ENCODE data around the gene TTC13.

DNA sequence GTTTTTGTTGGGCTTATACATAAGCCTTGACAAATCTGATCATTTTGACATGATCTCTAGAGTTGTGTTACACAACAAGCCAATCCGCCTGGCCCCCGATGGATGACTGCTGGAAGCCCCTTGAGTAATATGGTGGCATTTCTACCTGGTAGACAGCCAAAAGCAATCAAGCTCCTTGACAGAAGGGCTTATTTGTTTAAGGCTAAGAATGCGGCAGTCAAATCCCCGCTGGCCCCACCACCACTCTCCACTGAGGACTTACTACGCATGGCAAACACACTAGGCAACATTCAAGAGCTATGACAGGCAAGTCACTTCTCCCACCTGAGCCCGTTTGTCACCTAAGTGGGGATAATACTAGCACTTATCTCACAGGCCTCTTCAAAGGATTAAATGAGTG lies 77.0 kb downstream of the TTC13 start:
- TF ChIP-seq, protein P1, sequence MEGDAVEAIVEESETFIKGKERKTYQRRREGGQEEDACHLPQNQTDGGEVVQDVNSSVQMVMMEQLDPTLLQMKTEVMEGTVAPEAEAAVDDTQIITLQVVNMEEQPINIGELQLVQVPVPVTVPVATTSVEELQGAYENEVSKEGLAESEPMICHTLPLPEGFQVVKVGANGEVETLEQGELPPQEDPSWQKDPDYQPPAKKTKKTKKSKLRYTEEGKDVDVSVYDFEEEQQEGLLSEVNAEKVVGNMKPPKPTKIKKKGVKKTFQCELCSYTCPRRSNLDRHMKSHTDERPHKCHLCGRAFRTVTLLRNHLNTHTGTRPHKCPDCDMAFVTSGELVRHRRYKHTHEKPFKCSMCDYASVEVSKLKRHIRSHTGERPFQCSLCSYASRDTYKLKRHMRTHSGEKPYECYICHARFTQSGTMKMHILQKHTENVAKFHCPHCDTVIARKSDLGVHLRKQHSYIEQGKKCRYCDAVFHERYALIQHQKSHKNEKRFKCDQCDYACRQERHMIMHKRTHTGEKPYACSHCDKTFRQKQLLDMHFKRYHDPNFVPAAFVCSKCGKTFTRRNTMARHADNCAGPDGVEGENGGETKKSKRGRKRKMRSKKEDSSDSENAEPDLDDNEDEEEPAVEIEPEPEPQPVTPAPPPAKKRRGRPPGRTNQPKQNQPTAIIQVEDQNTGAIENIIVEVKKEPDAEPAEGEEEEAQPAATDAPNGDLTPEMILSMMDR (IDR thresholded peaks at IDR 0.05) = no peak
- TF ChIP-seq NRF1 (IDR thresholded peaks at IDR 0.05; ENCODE audit: low read depth, low read length) = no peak
- no peak for TF ChIP-seq RFX5 (IDR thresholded peaks at IDR 0.05; ENCODE audit: low read length)
- no peak for TF ChIP-seq USF2 (IDR thresholded peaks at IDR 0.05; ENCODE audit: borderline replicate concordance, low read depth, low read length)
- TF ChIP-seq, protein P2, sequence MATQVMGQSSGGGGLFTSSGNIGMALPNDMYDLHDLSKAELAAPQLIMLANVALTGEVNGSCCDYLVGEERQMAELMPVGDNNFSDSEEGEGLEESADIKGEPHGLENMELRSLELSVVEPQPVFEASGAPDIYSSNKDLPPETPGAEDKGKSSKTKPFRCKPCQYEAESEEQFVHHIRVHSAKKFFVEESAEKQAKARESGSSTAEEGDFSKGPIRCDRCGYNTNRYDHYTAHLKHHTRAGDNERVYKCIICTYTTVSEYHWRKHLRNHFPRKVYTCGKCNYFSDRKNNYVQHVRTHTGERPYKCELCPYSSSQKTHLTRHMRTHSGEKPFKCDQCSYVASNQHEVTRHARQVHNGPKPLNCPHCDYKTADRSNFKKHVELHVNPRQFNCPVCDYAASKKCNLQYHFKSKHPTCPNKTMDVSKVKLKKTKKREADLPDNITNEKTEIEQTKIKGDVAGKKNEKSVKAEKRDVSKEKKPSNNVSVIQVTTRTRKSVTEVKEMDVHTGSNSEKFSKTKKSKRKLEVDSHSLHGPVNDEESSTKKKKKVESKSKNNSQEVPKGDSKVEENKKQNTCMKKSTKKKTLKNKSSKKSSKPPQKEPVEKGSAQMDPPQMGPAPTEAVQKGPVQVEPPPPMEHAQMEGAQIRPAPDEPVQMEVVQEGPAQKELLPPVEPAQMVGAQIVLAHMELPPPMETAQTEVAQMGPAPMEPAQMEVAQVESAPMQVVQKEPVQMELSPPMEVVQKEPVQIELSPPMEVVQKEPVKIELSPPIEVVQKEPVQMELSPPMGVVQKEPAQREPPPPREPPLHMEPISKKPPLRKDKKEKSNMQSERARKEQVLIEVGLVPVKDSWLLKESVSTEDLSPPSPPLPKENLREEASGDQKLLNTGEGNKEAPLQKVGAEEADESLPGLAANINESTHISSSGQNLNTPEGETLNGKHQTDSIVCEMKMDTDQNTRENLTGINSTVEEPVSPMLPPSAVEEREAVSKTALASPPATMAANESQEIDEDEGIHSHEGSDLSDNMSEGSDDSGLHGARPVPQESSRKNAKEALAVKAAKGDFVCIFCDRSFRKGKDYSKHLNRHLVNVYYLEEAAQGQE (IDR thresholded peaks at IDR 0.05; ENCODE audit: low read depth, low read length) = no peak
- no peak for TF ChIP-seq SMC3 (IDR thresholded peaks at IDR 0.05; ENCODE audit: low read depth, low read length)
- no peak for TF ChIP-seq EP300 (IDR thresholded peaks at IDR 0.05; ENCODE audit: borderline replicate concordance in 1 of 2, low read depth in 1 of 2, low read length in 1 of 2)
- TF ChIP-seq POLR2AphosphoS5 (IDR thresholded peaks at IDR 0.05; ENCODE audit: low read depth, low read length) = no peak
- TF ChIP-seq RAD21 (IDR thresholded peaks at IDR 0.05; ENCODE audit: low read length) = no peak
- TF ChIP-seq FOXJ3 (CRISPR knock-in tag; IDR thresholded peaks at IDR 0.05) = no peak

All from SK-N-SH (cell line).